SU-DHL-6 (cell line): ENCODE data around the gene CENPO.

ENCODE experiments used
- H2AFZ ChIP-seq: fragments of 200-600 bp; sonication (generic); 2 replicates; pipeline ENCODE4 v1.6.1; 2014; ENCODE audit warnings: low read depth, mild to moderate bottlenecking, moderate library complexity, mixed read lengths, antibody characterized with exemption, low read length; ENCODE audit not compliant: severe bottlenecking
- H3F3A ChIP-seq: fragments of 200-600 bp; shearing (Covaris generic); 2 replicates; pipeline ENCODE4 v1.6.0; 2016; ENCODE audit warnings: antibody characterized with exemption, mild to moderate bottlenecking; ENCODE audit not compliant: insufficient read depth
- H3K27ac ChIP-seq: fragments of 200-600 bp; sonication (generic); 2 replicates; pipeline ENCODE4 v1.5.1; 2016; ENCODE audit warnings: low read depth, mild to moderate bottlenecking, low read length, moderate library complexity, mixed read lengths
- H3K27me3 ChIP-seq: fragments of 200-600 bp; sonication (generic), shearing (Covaris generic); 2 replicates; pipeline ENCODE4 v1.6.0; 2014; ENCODE audit warnings: mild to moderate bottlenecking, low read length
- H3K36me3 ChIP-seq: fragments of 200-600 bp; sonication (generic); 2 replicates; pipeline ENCODE4 v1.6.1; 2014; ENCODE audit warnings: mild to moderate bottlenecking, low read length, mixed read lengths
- H3K4me2 ChIP-seq: fragments of 300-600, 200-600 bp; shearing (Covaris generic), sonication (generic); 2 replicates; pipeline ENCODE4 v1.6.0; 2014; ENCODE audit warnings: low read length, low read depth, mild to moderate bottlenecking; ENCODE audit not compliant: poor library complexity, severe bottlenecking
- H3K4me3 ChIP-seq: fragments of 200-600 bp; sonication (generic); 2 replicates; pipeline ENCODE4 v1.5.1; 2014; ENCODE audit warnings: antibody characterized with exemption, low read length, mild to moderate bottlenecking, mixed read lengths; ENCODE audit not compliant: insufficient read depth, poor library complexity, severe bottlenecking
- H3K79me2 ChIP-seq: fragments of 200-600 bp; sonication (generic); 2 replicates; pipeline ENCODE4 v1.6.1; 2014; ENCODE audit warnings: mild to moderate bottlenecking, low read length, moderate library complexity; ENCODE audit not compliant: insufficient read depth
- H3K9ac ChIP-seq: fragments of 200-600 bp; sonication (generic); 2 replicates; pipeline ENCODE4 v1.7.0; 2014; ENCODE audit warnings: mild to moderate bottlenecking, low read length
- H3K9me2 ChIP-seq: fragments of 200-600 bp; sonication (generic); replicated peaks from 2 replicates; pipeline ENCODE4 v1.6.1; 2014; ENCODE audit warnings: low read length; ENCODE audit not compliant: insufficient read depth
- H3K9me3 ChIP-seq: fragments of 200-600 bp; sonication (generic); 2 replicates; pipeline ENCODE4 v1.6.1; 2014; ENCODE audit warnings: low read length, mixed read lengths; ENCODE audit not compliant: insufficient read depth
- H4K20me1 ChIP-seq: fragments of 200-600 bp; sonication (generic); 2 replicates; pipeline ENCODE4 v1.6.1; 2014; ENCODE audit warnings: low read depth, mild to moderate bottlenecking, antibody characterized with exemption, low read length, moderate library complexity, mixed read lengths
- CTCF ChIP-seq: fragments of 200-600 bp; sonication (generic); IDR thresholded peaks from one replicate; pipeline ENCODE4 v1.5.1; 2017; ENCODE audit warnings: antibody characterized with exemption, mild to moderate bottlenecking, low read length, moderate library complexity; ENCODE audit not compliant: insufficient read depth, poor library complexity, severe bottlenecking
- EZH2phosphoT487 ChIP-seq: fragments of 200-600 bp; sonication (generic), shearing (Covaris generic); conservative IDR thresholded peaks from 2 replicates; pipeline ENCODE4 v1.6.1; 2018; ENCODE audit warnings: mild to moderate bottlenecking, antibody characterized with exemption, low read length, moderate library complexity, mixed read lengths

CENPO gene

GRCh38 chr2:24815171-24815570 lies 21.9 kb downstream of the CENPO start:
- Histone ChIP-seq H3K79me2 (peaks cover 41% of the 10 kb centered on the region), H3K4me3 (no peak overlapping the region), H3K36me3 (peaks cover 21% of the 10 kb centered on the region; the same call in 1 of the 2 replicates), H3K27me3 (no peaks in the 10 kb centered on the region), H4K20me1 (no peaks in the 10 kb centered on the region), H3K27ac (no peak overlapping the region), H3K4me2 (no peak overlapping the region), H3K9ac (no peak overlapping the region), H3K9me2 (no peaks in the 10 kb centered on the region), H3K9me3 (no peaks in the 10 kb centered on the region), H2AFZ (no peak overlapping the region), H3F3A (peaks cover 18% of the 10 kb centered on the region)
- TF ChIP-seq EZH2phosphoT487 (no peak), CTCF (no peak)

GRCh38 chr2:24816404-24816803 lies 23.2 kb downstream of the CENPO start:
- H3K4me3 ChIP-seq: no peak overlapping the region
- no peaks in the 10 kb centered on the region for H3K9me3 ChIP-seq
- H3K9me2 ChIP-seq: no peaks in the 10 kb centered on the region
- no peak overlapping the region for H2AFZ ChIP-seq
- TF ChIP-seq CTCF (no peak), EZH2phosphoT487 (no peak)
- H4K20me1 ChIP-seq: no peaks in the 10 kb centered on the region; the same call in 1 of the 2 replicates
- peaks cover 31% of the 10 kb centered on the region for H3K79me2 ChIP-seq
- H3K4me2 ChIP-seq: no peak overlapping the region
- no peaks in the 10 kb centered on the region for H3K27me3 ChIP-seq
- no peak overlapping the region for H3K27ac ChIP-seq
- no peak overlapping the region for H3K9ac ChIP-seq
- H3K36me3 ChIP-seq: peaks cover 21% of the 10 kb centered on the region; the same call in 1 of the 2 replicates
- H3F3A ChIP-seq: peaks cover 17% of the 10 kb centered on the region

- H3K9me2 ChIP-seq: no peaks in the 10 kb centered on the region
- no peak overlapping the region for H3K9ac ChIP-seq
- H3F3A ChIP-seq: peaks cover 17% of the 10 kb centered on the region
- H3K4me3 ChIP-seq: no peak overlapping the region
- H3K4me2 ChIP-seq: no peak overlapping the region
- H3K36me3 ChIP-seq: peaks cover 21% of the 10 kb centered on the region; the same call in 1 of the 2 replicates
- peaks cover 28% of the 10 kb centered on the region for H3K79me2 ChIP-seq
- no peak for TF ChIP-seq EZH2phosphoT487
- TF ChIP-seq CTCF: no peak
- no peaks in the 10 kb centered on the region for H3K27me3 ChIP-seq
- no peaks in the 10 kb centered on the region; the same call in 1 of the 2 replicates for H4K20me1 ChIP-seq
- no peak overlapping the region for H2AFZ ChIP-seq
- H3K9me3 ChIP-seq: no peaks in the 10 kb centered on the region
- no peak overlapping the region for H3K27ac ChIP-seq
Observed at GRCh38 chr2:24816884-24817283, 23.7 kb downstream of the CENPO start.
